Neural cell (in vitro differentiated cells): ENCODE data around the gene SP2. TPM values are rescaled to one million over a fixed set of nuclear protein-coding genes. Genes with fewer than 3 reads are reported as not detected.
A peak's percentile ranks its signal among the peaks of the same experiment; 100 is the strongest.

Source experiments
- H2AFZ ChIP-seq: fragments of 200-600, 300-800 bp; sonication (generic), shearing (Covaris generic); 2 replicates; pipeline ENCODE4 v1.6.0; 2014; ENCODE audit warnings: low read depth, mild to moderate bottlenecking, antibody characterized with exemption, low read length, moderate library complexity
- H3F3A ChIP-seq: fragments of 200-600 bp; shearing (Covaris generic); 2 replicates; pipeline ENCODE4 v1.6.1; 2016; ENCODE audit warnings: mild to moderate bottlenecking, moderate library complexity, mixed read lengths, antibody characterized with exemption, low read length; ENCODE audit not compliant: insufficient read depth, poor library complexity, severe bottlenecking
- H3K27ac ChIP-seq: fragments of 200-600, 300-800 bp; sonication (generic), shearing (Covaris generic); 2 replicates; pipeline ENCODE4 v1.5.1; 2014; ENCODE audit warnings: mild to moderate bottlenecking, low read length, moderate library complexity
- H3K27me3 ChIP-seq: fragments of 300-800, 200-600 bp; sonication (generic), shearing (Covaris generic); 2 replicates; pipeline ENCODE4 v1.6.0; 2014; ENCODE audit warnings: mild to moderate bottlenecking, low read depth, low read length, moderate library complexity; ENCODE audit not compliant: insufficient read depth
- H3K36me3 ChIP-seq: fragments of 300-800, 200-600 bp; sonication (generic), shearing (Covaris generic); 2 replicates; pipeline ENCODE4 v1.5.1; 2014; ENCODE audit warnings: mild to moderate bottlenecking, antibody characterized with exemption, low read length, moderate library complexity; ENCODE audit not compliant: insufficient read depth
- H3K4me2 ChIP-seq: fragments of 300-800, 200-600 bp; sonication (generic), shearing (Covaris generic); 2 replicates; pipeline ENCODE4 v1.6.0; 2014; ENCODE audit warnings: mild to moderate bottlenecking, low read length
- H3K4me3 ChIP-seq: fragments of 300-800, 200-600 bp; sonication (generic), shearing (Covaris generic); 2 replicates; pipeline ENCODE4 v1.5.1; 2014; ENCODE audit warnings: mild to moderate bottlenecking, low read length, moderate library complexity
- H3K79me2 ChIP-seq: fragments of 200-600 bp; shearing (Covaris generic); replicated peaks from 2 replicates; pipeline ENCODE4 v1.6.0; 2014; ENCODE audit warnings: mild to moderate bottlenecking, low read length, moderate library complexity; ENCODE audit not compliant: insufficient read depth
- H3K9ac ChIP-seq: fragments of 300-800, 200-600 bp; sonication (generic), shearing (Covaris generic); 2 replicates; pipeline ENCODE4 v1.6.1; 2016; ENCODE audit warnings: mild to moderate bottlenecking, low read length, mixed read lengths
- H3K9me2 ChIP-seq: fragments of 200-600 bp; shearing (Covaris generic); 2 replicates; pipeline ENCODE4 v1.6.1; 2016; ENCODE audit warnings: mild to moderate bottlenecking, low read length, mixed read lengths; ENCODE audit not compliant: insufficient read depth
- H3K9me3 ChIP-seq: fragments of 200-600, 300-800 bp; sonication (generic), shearing (Covaris generic); 2 replicates; pipeline ENCODE4 v1.6.1; 2016; ENCODE audit warnings: mild to moderate bottlenecking, mixed run types, low read length, moderate library complexity, mixed read lengths
- H4K20me1 ChIP-seq: fragments of 200-600 bp; shearing (Covaris generic); 2 replicates; pipeline ENCODE4 v1.6.1; 2016; ENCODE audit warnings: mild to moderate bottlenecking, mixed run types; ENCODE audit not compliant: insufficient read depth
- CTCF ChIP-seq: fragments of 450-650 bp; IDR thresholded peaks from 2 replicates; pipeline ENCODE4 v1.5.1; 2014; ENCODE audit warnings: antibody characterized with exemption, mild to moderate bottlenecking, moderate library complexity; ENCODE audit not compliant: poor library complexity, severe bottlenecking
- EP300 ChIP-seq: fragments of 450-650 bp; conservative IDR thresholded peaks from 2 replicates; pipeline ENCODE4 v1.6.1; 2014; ENCODE audit warnings: antibody characterized with exemption, mild to moderate bottlenecking, moderate library complexity; ENCODE audit not compliant: poor library complexity, severe bottlenecking
- EZH2 ChIP-seq: fragments of 200-600, 300-800 bp; shearing (Covaris generic), sonication (generic); IDR thresholded peaks from 2 replicates; pipeline ENCODE4 v1.6.1; 2014; ENCODE audit warnings: antibody characterized with exemption, low read length, borderline replicate concordance, mild to moderate bottlenecking; ENCODE audit not compliant: insufficient read depth, poor library complexity, severe bottlenecking
- MXI1 ChIP-seq: fragments of 450-650 bp; conservative IDR thresholded peaks from 2 replicates; pipeline ENCODE4 v1.6.1; 2014; ENCODE audit warnings: antibody characterized with exemption, mild to moderate bottlenecking; ENCODE audit not compliant: poor library complexity, severe bottlenecking
- POLR2AphosphoS5 ChIP-seq: IDR thresholded peaks from 2 replicates; pipeline ENCODE4 v1.6.1; 2012
- RAD21 ChIP-seq: fragments of 450-650 bp; conservative IDR thresholded peaks from 2 replicates; pipeline ENCODE4 v1.6.1; 2014; ENCODE audit warnings: antibody characterized with exemption, mild to moderate bottlenecking, moderate library complexity
- REST ChIP-seq: IDR thresholded peaks from 2 replicates; pipeline ENCODE4 v1.6.1; 2012; ENCODE audit warnings: borderline replicate concordance
- SMC3 ChIP-seq: fragments of 450-650 bp; conservative IDR thresholded peaks from 2 replicates; pipeline ENCODE4 v1.6.1; 2014; ENCODE audit warnings: antibody characterized with exemption, mild to moderate bottlenecking, moderate library complexity; ENCODE audit not compliant: poor library complexity
- TAF1 ChIP-seq: IDR thresholded peaks from 2 replicates; pipeline ENCODE4 v1.6.1; 2012; ENCODE audit warnings: low read depth
- polyA plus RNA-seq: library from polyadenylated mRNA; depleted of rRNA; stranded (reverse); fragments of >200 nt; gene quantifications from 2 replicates; pipeline ENCODE4 v1.2.3, GENCODE V29; 2014

SP2 gene
- polyA plus RNA-seq, 1 donor from 2014 or later = 0.25 TPM

- H3K4me2 ChIP-seq = no peak overlapping the region
- peak overlapping the region; percentile 69 for H3K4me3 ChIP-seq
- H3K36me3 ChIP-seq = no peaks in the 10 kb centered on the region
Observed at GRCh38 chr17:47850373-47850691, 45.7 kb upstream of the SP2 start.

More at GRCh38 chr17:47850373-47850691, 45.7 kb upstream of the SP2 start:
- Histone ChIP-seq H4K20me1 (no peaks in the 10 kb centered on the region), H3K27ac (no peak overlapping the region), H3F3A (no peaks in the 10 kb centered on the region), H3K27me3 (peaks cover 100% of the 10 kb centered on the region), H3K9me3 (no peaks in the 10 kb centered on the region), H3K9me2 (no peaks in the 10 kb centered on the region), H2AFZ (no peak overlapping the region), H3K9ac (peak overlapping the region; percentile 55), H3K79me2 (no peaks in the 10 kb centered on the region)
- TF ChIP-seq RAD21 (no peak), TAF1 (no peak), REST (no peak), CTCF (no peak), SMC3 (no peak), EZH2 (no peak), EP300 (no peak), MXI1 (no peak), POLR2AphosphoS5 (no peak)
